Activated naive CD8-positive, alpha-beta T cell (primary cell): Measurements from ENCODE around the gene UVRAG.
"Not testable (repeated sequence)": the region's sequence is repeated elsewhere in the genome, so short reads cannot be mapped to it uniquely, and the experiment has no call there.

Source experiments
- H3K27ac Mint-ChIP-seq: one replicate; pipeline ENCODE4 v1.8.0; 2021; ENCODE audit warnings: mixed read lengths
- H3K27me3 Mint-ChIP-seq: one replicate; pipeline ENCODE4 v1.8.0; 2021; ENCODE audit warnings: mixed read lengths
- H3K36me3 Mint-ChIP-seq: one replicate; pipeline ENCODE4 v1.8.0; 2021; ENCODE audit warnings: mixed read lengths
- H3K4me1 Mint-ChIP-seq: one replicate; pipeline ENCODE4 v1.8.0; 2021; ENCODE audit warnings: low read depth, mixed read lengths
- H3K4me3 Mint-ChIP-seq: one replicate; pipeline ENCODE4 v1.8.0; 2021; ENCODE audit warnings: mild to moderate bottlenecking, mixed read lengths
- H3K9me3 Mint-ChIP-seq: one replicate; pipeline ENCODE4 v1.8.0; 2021; ENCODE audit warnings: low read depth, mixed read lengths

The UVRAG gene

DNA sequence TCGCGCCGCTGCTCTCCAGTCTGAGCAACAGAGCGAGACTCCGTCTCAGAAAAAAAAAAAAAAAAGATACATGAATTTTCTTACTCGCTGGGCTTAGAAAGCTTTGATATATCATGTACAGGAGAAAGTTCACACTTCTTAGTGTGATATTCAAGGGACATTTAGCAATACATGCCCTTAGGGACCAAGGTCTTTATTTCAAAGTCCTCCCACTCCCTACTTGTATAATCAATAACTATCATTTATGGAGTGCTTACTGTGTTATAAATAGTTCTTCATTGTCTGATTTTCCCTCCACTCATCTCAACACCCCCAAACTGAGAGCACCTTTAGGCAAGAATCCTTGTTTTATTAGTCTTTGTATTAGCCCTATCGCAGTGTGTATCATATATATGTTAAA lies 103.3 kb downstream of the UVRAG start:
- peaks cover 14% of the 10 kb centered on the region for H3K4me1 Mint-ChIP-seq
- no peaks in the 10 kb centered on the region for H3K9me3 Mint-ChIP-seq
- H3K4me3 Mint-ChIP-seq = no peak overlapping the region
- no peak overlapping the region for H3K27ac Mint-ChIP-seq
- H3K36me3 Mint-ChIP-seq = peaks cover 18% of the 10 kb centered on the region
- H3K27me3 Mint-ChIP-seq = no peaks in the 10 kb centered on the region

DNA sequence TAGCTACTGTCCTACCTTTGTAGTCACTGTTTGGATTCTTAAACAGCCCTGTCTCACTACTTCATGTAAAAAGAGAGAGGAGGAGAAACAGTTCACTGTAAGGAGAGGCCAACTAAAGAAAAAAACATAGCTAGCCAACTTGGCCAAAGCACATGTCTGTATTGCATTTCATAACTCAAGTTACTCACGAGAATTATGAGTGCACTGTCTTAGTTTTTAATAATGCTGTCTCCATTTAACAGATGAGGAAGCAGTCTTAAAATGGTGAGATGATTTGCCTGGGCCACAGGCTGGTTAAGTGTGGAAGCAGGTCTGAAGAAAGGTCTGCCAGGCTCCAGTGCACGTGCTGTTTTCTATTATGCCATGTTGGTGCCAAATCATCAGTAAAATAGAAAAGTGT lies 104.5 kb downstream of the UVRAG start:
- Mint-ChIP-seq H3K9me3 (no peaks in the 10 kb centered on the region), H3K27me3 (no peaks in the 10 kb centered on the region), H3K27ac (no peak overlapping the region), H3K36me3 (peaks cover 15% of the 10 kb centered on the region), H3K4me3 (no peak overlapping the region), H3K4me1 (peaks cover 14% of the 10 kb centered on the region)

DNA sequence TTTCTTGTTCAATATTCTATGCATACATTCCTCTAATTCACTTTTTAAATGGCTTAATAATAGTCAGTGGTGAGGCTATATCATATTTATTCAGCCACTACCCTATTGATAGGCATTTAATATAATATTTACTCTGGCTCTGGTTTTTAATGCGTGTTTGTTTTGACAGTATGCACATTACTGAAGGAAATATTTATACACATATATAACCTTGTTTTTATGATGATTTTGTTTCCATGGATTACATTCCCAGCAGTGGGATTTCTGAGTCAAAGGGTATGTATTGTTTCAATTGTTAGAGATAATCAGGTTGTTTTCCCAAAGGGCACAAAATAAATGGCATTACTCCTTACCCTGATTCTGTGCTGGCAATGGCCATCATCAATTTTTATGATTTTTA lies 105.8 kb downstream of the UVRAG start:
- H3K4me3 Mint-ChIP-seq = no peak overlapping the region
- no peaks in the 10 kb centered on the region for H3K27me3 Mint-ChIP-seq
- no peak overlapping the region for H3K27ac Mint-ChIP-seq
- peaks cover 14% of the 10 kb centered on the region for H3K4me1 Mint-ChIP-seq
- H3K36me3 Mint-ChIP-seq = peaks cover 21% of the 10 kb centered on the region
- no peaks in the 10 kb centered on the region for H3K9me3 Mint-ChIP-seq

DNA sequence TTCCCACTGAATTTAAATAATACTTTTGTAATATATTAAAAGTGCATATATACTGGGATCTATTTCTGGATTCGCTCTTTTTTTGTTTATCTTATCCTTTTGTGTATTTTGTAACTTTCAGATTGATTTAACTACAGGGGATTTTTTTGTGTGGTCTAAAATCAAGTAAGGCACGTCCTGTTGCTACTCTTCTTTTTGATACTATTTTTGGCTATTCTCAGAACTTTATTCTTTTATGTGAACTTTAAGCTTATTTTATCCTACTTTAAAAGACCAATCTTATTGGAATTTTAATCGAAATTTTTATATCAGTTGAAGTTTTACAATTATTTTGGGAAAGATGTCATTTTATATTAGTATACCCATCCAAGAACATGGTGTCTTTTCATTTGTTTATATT lies 106.8 kb downstream of the UVRAG start:
- no peak overlapping the region for H3K4me3 Mint-ChIP-seq
- no peak overlapping the region for H3K27ac Mint-ChIP-seq
- H3K36me3 Mint-ChIP-seq = peaks cover 18% of the 10 kb centered on the region
- no peaks in the 10 kb centered on the region for H3K9me3 Mint-ChIP-seq
- H3K27me3 Mint-ChIP-seq = no peaks in the 10 kb centered on the region
- peaks cover 14% of the 10 kb centered on the region for H3K4me1 Mint-ChIP-seq

DNA sequence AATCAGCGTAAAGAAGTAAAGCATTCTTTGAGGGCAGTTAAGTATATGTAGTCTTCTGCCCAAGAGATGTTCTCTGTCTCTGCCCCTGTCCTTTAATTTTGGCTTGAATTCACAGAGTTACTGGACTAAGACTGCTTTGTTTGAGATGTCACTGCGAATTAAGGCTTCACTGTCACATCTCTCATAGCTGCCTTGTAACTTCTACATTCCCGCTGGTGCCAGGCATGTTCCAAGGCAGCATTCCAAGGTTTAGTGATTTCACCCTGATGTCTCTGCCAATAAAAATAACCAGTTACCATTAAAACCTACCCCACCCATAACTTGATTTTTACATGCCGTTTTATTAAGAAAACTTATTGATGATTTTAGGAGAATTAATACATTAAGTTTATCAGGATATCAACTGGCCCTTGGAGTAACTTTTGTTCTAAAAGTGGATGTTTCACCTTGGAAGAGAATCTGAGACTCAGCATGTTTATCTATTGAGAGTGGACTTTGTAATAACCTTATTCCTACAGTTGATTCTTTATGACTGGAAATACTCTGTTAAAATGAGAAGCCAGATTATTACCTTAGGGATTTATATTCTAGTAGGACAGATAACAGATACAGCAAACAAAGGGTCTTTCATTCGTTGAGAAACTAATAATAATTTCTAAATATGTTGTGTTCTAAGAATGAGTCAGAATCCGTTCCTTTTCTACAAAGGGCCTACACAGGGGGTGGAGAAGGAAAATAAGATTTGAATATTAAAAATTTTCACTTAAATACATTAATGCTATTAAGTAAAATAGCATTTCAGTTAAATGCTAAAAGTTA lies 110.2 kb downstream of the UVRAG start:
- peaks cover 11% of the 10 kb centered on the region for H3K36me3 Mint-ChIP-seq
- H3K27ac Mint-ChIP-seq = no peak overlapping the region
- H3K4me3 Mint-ChIP-seq = no peak overlapping the region
- peaks cover 11% of the 10 kb centered on the region for H3K4me1 Mint-ChIP-seq
- no peaks in the 10 kb centered on the region for H3K27me3 Mint-ChIP-seq
- H3K9me3 Mint-ChIP-seq = no peaks in the 10 kb centered on the region

DNA sequence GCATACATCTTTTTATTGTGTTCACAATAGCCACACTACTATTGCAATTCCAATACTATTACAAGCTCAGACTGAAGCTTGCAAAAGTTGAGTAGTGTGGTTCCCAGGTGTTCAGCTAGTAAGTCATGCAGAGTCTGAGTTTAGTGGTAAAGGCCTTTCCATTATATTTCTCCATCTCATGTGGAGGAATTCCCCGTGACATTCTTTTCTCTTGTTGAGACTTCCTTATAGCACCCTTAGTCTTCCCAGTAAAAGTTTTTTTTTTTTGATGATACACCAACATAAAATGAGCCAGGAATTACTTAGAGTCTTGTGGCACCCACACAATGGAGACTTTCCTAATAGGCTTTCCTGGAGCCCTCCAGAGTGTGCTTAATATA lies 110.8 kb downstream of the UVRAG start:
- Mint-ChIP-seq H3K9me3 (no peaks in the 10 kb centered on the region), H3K36me3 (peaks cover 13% of the 10 kb centered on the region), H3K4me1 (peaks cover 11% of the 10 kb centered on the region), H3K27me3 (no peaks in the 10 kb centered on the region), H3K27ac (no peak overlapping the region), H3K4me3 (no peak overlapping the region)

DNA sequence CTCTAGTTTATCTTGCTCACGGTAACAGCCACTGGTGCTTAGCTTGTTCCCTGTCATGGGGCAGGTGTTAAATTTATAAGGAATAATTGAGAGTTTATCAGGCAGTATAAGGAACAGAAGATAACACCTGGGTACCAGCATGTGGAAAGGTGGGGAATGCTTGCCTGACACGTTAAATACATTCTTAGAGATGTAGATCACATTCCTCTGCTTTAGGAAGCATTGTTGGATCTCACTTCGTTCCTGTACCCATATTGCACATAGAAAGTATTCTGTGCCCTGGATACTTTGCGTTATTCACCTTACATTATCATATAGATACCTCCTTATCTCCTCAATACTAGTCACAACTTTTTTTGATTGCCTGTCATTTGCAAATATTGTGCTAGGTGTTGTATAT lies 114.7 kb downstream of the UVRAG start:
- no peaks in the 10 kb centered on the region for H3K27me3 Mint-ChIP-seq
- H3K4me3 Mint-ChIP-seq = no peak overlapping the region
- no peak overlapping the region for H3K27ac Mint-ChIP-seq
- no peaks in the 10 kb centered on the region for H3K9me3 Mint-ChIP-seq
- H3K36me3 Mint-ChIP-seq = peaks cover 16% of the 10 kb centered on the region
- no peaks in the 10 kb centered on the region for H3K4me1 Mint-ChIP-seq

DNA sequence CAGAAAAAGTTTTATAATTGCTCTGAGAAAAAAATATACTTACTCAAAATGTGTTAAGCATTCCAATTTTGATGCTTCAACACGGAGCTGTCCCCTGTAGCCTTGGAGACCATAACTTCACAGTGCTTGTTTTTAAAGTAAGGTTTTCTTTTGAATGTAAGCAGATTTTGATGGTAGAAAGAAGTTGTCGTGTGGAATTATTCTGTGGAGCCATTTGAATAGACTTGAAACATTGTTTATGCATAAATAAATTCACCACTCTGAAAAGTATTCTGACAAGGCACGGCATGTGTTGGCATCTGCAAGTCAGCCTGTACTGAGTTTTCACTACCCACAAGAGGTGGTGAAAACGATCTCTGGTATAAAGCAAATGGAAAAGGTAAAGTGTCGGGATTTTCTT lies 115.5 kb downstream of the UVRAG start:
- peaks cover 11% of the 10 kb centered on the region for H3K36me3 Mint-ChIP-seq
- no peaks in the 10 kb centered on the region for H3K27me3 Mint-ChIP-seq
- H3K4me1 Mint-ChIP-seq = no peaks in the 10 kb centered on the region
- no peak overlapping the region for H3K27ac Mint-ChIP-seq
- H3K4me3 Mint-ChIP-seq = no peak overlapping the region
- H3K9me3 Mint-ChIP-seq = no peaks in the 10 kb centered on the region

DNA sequence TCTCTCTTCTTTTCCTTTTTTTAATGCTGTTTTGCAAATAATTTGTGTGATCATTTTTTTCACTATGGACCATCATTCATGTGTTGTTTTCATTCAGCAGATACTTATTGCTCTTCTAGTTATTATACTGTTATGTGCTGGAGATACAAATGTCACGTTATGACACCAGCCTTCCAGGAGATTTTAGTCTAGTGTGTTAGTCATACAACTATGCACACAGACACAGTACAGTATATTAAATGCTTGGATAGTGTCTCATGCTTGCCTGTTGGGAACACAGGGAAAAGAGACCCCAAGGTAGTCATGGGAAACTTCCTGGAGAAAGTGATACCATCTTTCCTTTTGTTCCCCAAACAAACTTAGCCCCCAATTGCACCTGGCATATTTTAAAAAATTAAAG lies 116.1 kb downstream of the UVRAG start:
- Mint-ChIP-seq H3K4me1 (no peaks in the 10 kb centered on the region), H3K9me3 (no peaks in the 10 kb centered on the region), H3K27ac (no peak overlapping the region), H3K36me3 (peaks cover 15% of the 10 kb centered on the region), H3K4me3 (no peak overlapping the region), H3K27me3 (no peaks in the 10 kb centered on the region)

DNA sequence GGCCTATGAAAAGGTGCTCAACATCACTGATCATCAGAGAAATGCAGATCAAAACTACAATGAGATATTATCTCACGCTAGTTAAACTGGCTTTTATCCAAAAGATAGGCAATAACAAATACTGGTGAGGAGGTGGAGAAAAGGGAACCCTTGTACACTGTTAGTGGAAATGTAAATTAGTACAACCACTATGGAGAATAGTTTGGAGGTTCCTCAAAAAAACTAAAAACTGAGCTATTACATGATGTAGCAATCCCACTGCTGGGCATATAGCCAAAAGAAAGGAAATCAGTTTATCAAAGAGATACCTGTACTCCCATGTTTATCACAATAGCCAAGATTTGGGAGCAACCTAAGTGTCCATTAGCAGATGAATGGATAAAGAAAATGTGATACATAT lies 118.7 kb downstream of the UVRAG start:
- H3K36me3 Mint-ChIP-seq = peaks cover 12% of the 10 kb centered on the region
- H3K27ac Mint-ChIP-seq, H3K4me3 Mint-ChIP-seq, H3K27me3 Mint-ChIP-seq, H3K4me1 Mint-ChIP-seq, H3K9me3 Mint-ChIP-seq: not testable (repeated sequence)

DNA sequence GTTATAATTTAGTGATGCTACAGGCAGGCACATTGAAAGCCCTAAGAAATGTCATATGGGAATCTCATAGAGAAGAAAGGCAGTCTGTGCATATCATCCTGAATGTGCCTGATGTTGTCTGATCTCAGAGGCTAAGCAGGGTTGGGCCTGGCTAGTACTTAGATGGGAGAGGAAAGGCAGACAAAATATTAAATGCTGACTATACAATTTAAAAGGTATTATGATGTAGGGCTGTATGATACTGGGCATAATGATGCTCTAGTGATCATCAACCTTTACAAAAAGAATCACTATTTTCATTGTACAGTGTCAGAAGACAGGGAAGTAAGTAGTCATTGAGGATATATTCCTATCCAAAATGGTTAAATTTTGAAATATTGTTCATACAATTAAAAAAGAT lies 119.8 kb downstream of the UVRAG start:
- Mint-ChIP-seq H3K4me3 (no peak overlapping the region), H3K4me1 (no peaks in the 10 kb centered on the region), H3K27ac (no peak overlapping the region), H3K27me3 (no peaks in the 10 kb centered on the region), H3K9me3 (no peaks in the 10 kb centered on the region), H3K36me3 (peaks cover 12% of the 10 kb centered on the region)

DNA sequence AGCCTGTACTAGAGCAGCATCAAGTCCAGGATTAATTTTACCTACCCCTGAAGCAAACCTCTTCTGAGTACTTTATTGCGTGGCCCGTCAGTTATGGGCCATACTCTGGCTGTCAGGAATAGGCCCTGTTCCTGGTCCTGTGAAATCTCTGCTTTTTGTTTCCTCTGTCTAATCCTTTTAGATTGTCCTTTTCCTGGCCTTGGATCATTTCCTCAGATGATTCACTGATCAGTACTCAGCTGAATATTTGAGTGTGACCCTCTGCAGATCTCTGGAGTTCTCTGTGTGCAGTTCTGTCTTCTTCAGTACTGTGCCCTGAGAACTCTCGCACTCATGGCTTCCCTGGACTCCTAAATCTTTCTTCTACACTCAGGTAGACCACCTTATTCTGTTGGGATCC lies 123.5 kb downstream of the UVRAG start:
- Mint-ChIP-seq H3K4me3 (no peak overlapping the region), H3K27ac (no peak overlapping the region), H3K27me3 (no peaks in the 10 kb centered on the region), H3K36me3 (peaks cover 6% of the 10 kb centered on the region), H3K9me3 (no peaks in the 10 kb centered on the region), H3K4me1 (peaks cover 2% of the 10 kb centered on the region)

DNA sequence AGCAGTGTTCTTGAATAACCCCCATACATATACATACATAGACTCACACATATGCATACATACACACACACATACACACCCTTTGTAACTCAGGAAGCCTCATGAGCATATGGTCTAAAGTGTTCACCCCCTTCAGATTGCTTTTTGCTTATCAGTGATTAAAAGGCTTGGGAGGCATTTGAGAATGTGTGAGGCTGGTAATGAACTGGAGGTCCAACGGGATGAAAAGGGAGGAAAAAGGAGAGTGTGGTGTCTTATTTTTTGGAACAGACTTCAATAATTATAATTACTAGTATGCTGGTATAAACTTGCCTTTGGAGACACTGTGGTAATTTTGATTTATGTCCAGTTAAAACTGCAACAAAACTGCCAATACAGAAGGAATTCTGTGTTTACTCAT lies 124.5 kb downstream of the UVRAG start:
- Mint-ChIP-seq H3K4me3 (no peak overlapping the region), H3K36me3 (peaks cover 4% of the 10 kb centered on the region), H3K27me3 (no peaks in the 10 kb centered on the region), H3K4me1 (peaks cover 3% of the 10 kb centered on the region), H3K9me3 (no peaks in the 10 kb centered on the region), H3K27ac (no peak overlapping the region)

DNA sequence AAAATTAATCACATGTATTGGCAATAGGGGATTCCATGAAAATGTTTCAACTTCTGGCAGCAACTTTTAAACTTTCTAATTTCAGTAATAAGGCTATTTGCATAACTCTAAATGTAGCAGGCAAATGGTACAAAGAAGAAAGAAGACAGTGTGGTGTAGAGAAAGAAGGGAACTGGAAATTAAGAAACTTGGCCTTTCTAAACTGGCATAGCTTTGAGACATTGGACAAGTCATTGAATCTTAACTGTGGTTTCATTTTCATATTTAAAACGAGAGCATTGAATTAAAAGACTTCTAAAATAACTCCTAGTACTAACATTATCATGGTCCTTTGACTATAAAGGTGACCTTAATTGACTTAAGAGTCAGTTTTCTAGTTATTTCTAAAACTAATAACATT lies 125.0 kb downstream of the UVRAG start:
- no peak overlapping the region for H3K4me3 Mint-ChIP-seq
- no peaks in the 10 kb centered on the region for H3K27me3 Mint-ChIP-seq
- peaks cover 6% of the 10 kb centered on the region for H3K4me1 Mint-ChIP-seq
- H3K36me3 Mint-ChIP-seq = peaks cover 4% of the 10 kb centered on the region
- no peak overlapping the region for H3K27ac Mint-ChIP-seq
- H3K9me3 Mint-ChIP-seq = no peaks in the 10 kb centered on the region

DNA sequence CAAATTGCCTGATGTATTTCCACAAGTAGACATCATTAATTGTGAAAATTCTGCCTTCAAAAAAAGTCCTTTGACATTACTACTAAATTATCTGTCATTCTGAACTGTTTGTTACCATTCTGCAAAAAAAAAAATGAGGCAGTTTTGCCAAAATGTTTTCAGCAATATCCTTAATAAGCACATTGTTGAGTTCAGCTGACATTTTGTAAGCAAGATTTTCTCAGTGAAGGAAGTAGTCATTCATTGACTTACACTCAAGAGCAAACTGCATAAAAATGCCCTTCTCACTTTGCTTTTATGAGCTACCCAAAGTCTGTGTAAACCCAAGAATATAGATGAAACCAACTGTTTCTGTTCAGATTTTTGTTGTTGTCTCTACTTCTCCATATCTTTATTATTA lies 125.9 kb downstream of the UVRAG start:
- peaks cover 2% of the 10 kb centered on the region for H3K36me3 Mint-ChIP-seq
- no peaks in the 10 kb centered on the region for H3K27me3 Mint-ChIP-seq
- peaks cover 10% of the 10 kb centered on the region for H3K4me1 Mint-ChIP-seq
- H3K27ac Mint-ChIP-seq = no peak overlapping the region
- H3K9me3 Mint-ChIP-seq = no peaks in the 10 kb centered on the region
- H3K4me3 Mint-ChIP-seq = no peak overlapping the region

DNA sequence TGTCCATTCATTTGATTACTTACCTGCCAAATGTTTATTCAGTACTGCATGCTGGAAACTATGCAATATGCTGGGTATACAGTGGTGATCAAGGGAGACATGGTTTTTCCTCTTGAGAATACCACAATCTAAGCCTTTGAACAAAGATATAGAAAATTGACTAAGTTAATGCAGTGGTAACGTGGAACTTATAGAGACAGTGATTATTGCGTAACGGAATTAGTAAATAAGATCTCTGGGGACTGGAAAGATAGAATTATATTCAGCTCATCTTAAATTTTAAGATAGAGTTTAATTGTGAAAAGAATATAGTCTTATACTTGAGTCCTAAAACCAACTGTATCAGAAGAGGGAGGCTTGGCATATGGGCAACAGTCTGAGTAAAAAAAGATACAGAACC lies 129.5 kb downstream of the UVRAG start:
- H3K27me3 Mint-ChIP-seq = no peaks in the 10 kb centered on the region
- no peak overlapping the region for H3K4me3 Mint-ChIP-seq
- peaks cover 20% of the 10 kb centered on the region for H3K4me1 Mint-ChIP-seq
- no peaks in the 10 kb centered on the region for H3K36me3 Mint-ChIP-seq
- H3K27ac Mint-ChIP-seq = no peak overlapping the region
- no peaks in the 10 kb centered on the region for H3K9me3 Mint-ChIP-seq
